Stimulated activated CD8-positive, alpha-beta memory T cell treated with anti-CD3 and anti-CD28 coated beads, Interleukin-12 subunit alpha, Interleukin-12 subunit beta, amount 100 ng/mL, for 24 hours (primary cell): ENCODE measurements around the gene PLCG2.
"Not testable (repeated sequence)": the region's sequence is repeated elsewhere in the genome, so short reads cannot be mapped to it uniquely, and the experiment has no call there.

Experiments used
- DNase-seq: peaks from one replicate; pipeline ENCODE4 v3.0.0-alpha.2; 2020; ENCODE audit errors: extremely low read depth

PLCG2 gene

GRCh38 chr16:81912395-81912794 lies 133.3 kb downstream of the PLCG2 start:
- no peak for DNase-seq

- no peak for DNase-seq
These were observed 134.1 kb downstream of the PLCG2 start for GRCh38 chr16:81913222-81913621.

GRCh38 chr16:81917375-81917774 lies 138.3 kb downstream of the PLCG2 start:
- DNase-seq = no peak

GRCh38 chr16:81918927-81919326 lies 139.8 kb downstream of the PLCG2 start:
- DNase-seq = no peak

GRCh38 chr16:81920498-81920897 lies 141.4 kb downstream of the PLCG2 start:
- no peak for DNase-seq

- no peak for DNase-seq
These were observed 142.2 kb downstream of the PLCG2 start for GRCh38 chr16:81921085-81921814.

- no peak for DNase-seq
These were observed 142.9 kb downstream of the PLCG2 start for GRCh38 chr16:81921843-81922584.

- DNase-seq = no peak
These were observed 144.2 kb downstream of the PLCG2 start for GRCh38 chr16:81923296-81923695.

GRCh38 chr16:81925016-81925415 lies 145.9 kb downstream of the PLCG2 start:
- DNase-seq = no peak

GRCh38 chr16:81926036-81926435 lies 146.9 kb downstream of the PLCG2 start:
- no peak for DNase-seq

GRCh38 chr16:81927561-81928185 lies 148.6 kb downstream of the PLCG2 start:
- no peak for DNase-seq

- DNase-seq = no peak
These were observed 149.3 kb downstream of the PLCG2 start for GRCh38 chr16:81928271-81928918.

- DNase-seq = no peak
These were observed 149.9 kb downstream of the PLCG2 start for GRCh38 chr16:81928975-81929374.

- no peak for DNase-seq
These were observed 150.8 kb downstream of the PLCG2 start for GRCh38 chr16:81929841-81930240.

- DNase-seq = no peak
These were observed 152.8 kb downstream of the PLCG2 start for GRCh38 chr16:81931927-81932326.

- DNase-seq = no peak
These were observed 153.6 kb downstream of the PLCG2 start for GRCh38 chr16:81932668-81933067.

GRCh38 chr16:81933361-81933760 lies 154.3 kb downstream of the PLCG2 start:
- no peak for DNase-seq

GRCh38 chr16:81934711-81935110 lies 155.6 kb downstream of the PLCG2 start:
- DNase-seq = not testable (repeated sequence)

GRCh38 chr16:81936209-81937000 lies 157.3 kb downstream of the PLCG2 start:
- DNase-seq = no peak

GRCh38 chr16:81937305-81938038 lies 158.4 kb downstream of the PLCG2 start:
- DNase-seq = no peak
